ENCODE data around the gene GNB1L.

DNA sequence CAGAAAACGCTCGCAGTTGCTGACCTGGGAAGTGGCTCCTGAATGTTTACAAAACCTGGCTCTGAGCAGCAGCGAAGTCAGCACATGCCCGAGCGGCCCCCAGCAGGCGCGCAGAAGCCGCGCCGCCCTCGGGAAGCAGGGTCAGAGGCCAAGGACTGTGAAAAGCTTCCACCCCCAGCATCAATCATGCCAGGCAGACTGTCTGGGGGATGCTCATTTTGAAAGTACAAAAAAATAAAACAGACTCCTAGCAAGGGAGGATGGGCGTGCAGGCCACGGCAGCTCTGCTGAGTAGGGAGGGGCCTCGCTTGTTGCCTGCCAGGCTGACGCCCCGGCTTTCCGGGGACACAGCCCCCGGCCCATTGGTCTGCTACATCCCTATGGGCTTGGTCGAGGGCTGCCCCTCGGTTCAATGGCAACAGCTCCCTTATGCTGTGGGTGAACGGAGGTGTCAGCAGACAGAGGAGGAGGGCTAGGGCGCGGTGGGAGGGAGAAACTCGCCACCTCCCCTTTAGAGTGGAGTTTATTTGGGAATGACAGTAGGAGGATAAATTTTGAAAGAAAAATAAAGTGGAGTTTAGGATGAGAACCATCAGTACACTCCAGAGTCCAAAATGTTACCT lies 37.7 kb upstream of the GNB1L start:
- TF ChIP-seq, protein P1, sequence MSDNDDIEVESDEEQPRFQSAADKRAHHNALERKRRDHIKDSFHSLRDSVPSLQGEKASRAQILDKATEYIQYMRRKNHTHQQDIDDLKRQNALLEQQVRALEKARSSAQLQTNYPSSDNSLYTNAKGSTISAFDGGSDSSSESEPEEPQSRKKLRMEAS (IDR thresholded peaks at IDR 0.05; ENCODE audit: low read depth, low read length) = no peak
- TF ChIP-seq, protein P2, sequence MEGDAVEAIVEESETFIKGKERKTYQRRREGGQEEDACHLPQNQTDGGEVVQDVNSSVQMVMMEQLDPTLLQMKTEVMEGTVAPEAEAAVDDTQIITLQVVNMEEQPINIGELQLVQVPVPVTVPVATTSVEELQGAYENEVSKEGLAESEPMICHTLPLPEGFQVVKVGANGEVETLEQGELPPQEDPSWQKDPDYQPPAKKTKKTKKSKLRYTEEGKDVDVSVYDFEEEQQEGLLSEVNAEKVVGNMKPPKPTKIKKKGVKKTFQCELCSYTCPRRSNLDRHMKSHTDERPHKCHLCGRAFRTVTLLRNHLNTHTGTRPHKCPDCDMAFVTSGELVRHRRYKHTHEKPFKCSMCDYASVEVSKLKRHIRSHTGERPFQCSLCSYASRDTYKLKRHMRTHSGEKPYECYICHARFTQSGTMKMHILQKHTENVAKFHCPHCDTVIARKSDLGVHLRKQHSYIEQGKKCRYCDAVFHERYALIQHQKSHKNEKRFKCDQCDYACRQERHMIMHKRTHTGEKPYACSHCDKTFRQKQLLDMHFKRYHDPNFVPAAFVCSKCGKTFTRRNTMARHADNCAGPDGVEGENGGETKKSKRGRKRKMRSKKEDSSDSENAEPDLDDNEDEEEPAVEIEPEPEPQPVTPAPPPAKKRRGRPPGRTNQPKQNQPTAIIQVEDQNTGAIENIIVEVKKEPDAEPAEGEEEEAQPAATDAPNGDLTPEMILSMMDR (IDR thresholded peaks at IDR 0.05 in 2 of 3, conservative IDR thresholded peaks at IDR 0.05 in 1 of 3; ENCODE audit: control insufficient read depth in 2 of 3, extremely low read depth in 1 of 3, insufficient read depth in 1 of 3, low read depth in 3 of 3, low read length in 3 of 3) = no peak
- TF ChIP-seq, protein P3, sequence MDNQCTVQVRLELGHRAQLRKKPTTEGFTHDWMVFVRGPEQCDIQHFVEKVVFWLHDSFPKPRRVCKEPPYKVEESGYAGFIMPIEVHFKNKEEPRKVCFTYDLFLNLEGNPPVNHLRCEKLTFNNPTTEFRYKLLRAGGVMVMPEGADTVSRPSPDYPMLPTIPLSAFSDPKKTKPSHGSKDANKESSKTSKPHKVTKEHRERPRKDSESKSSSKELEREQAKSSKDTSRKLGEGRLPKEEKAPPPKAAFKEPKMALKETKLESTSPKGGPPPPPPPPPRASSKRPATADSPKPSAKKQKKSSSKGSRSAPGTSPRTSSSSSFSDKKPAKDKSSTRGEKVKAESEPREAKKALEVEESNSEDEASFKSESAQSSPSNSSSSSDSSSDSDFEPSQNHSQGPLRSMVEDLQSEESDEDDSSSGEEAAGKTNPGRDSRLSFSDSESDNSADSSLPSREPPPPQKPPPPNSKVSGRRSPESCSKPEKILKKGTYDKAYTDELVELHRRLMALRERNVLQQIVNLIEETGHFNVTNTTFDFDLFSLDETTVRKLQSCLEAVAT (IDR thresholded peaks at IDR 0.05) = no peak
- TF ChIP-seq GABPA (IDR thresholded peaks at IDR 0.05; ENCODE audit: low read depth) (no peak), CREB1 (IDR thresholded peaks at IDR 0.05; ENCODE audit: low read depth) (no peak), POLR2A (IDR thresholded peaks at IDR 0.05; ENCODE audit: low read depth, low read length) (no peak), RAD51 (IDR thresholded peaks at IDR 0.05) (no peak)

Measured in GM12878 (cell line).